Measurements from ENCODE around the gene ALLC.

- no peak for TF ChIP-seq CTCF (IDR thresholded peaks at IDR 0.05)
- no peak for TF ChIP-seq POLR2A (IDR thresholded peaks at IDR 0.05)
Measured at GRCh38 chr2:3672861-3673678, 15.1 kb downstream of the ALLC start.

Data from testis (tissue), 2 donors.